Hematopoietic multipotent progenitor cell treated with erythropoietin and hydrocortisone succinate and interleukin-3 and kit ligand, for 17 days (in vitro differentiated cells): ENCODE data around the gene GPRIN3.

Experiments
- DNase-seq: peaks from one replicate; pipeline ENCODE4 v3.0.0-alpha.2; 2015; ENCODE audit warnings: low spot score

The GPRIN3 gene

DNA sequence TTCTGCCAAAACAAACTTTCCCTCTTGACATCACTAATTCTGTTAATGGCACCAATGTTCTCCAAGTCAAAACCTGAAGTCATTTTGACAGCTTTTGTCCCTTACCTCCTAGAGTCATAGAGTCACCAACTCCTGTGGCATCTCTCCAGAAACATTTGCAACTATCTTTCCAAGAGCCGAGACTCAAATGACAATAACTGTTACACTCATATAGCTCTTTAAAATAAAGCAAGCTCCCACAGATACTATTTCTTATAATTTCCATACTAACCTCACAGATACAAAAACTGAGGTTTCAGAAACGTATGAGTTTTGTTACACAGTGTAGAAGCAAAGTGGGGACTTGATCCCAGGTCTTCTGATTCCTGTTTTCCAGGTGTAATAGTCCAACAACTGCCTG, 18.3 kb downstream of the GPRIN3 start:
- no peak for DNase-seq

DNA sequence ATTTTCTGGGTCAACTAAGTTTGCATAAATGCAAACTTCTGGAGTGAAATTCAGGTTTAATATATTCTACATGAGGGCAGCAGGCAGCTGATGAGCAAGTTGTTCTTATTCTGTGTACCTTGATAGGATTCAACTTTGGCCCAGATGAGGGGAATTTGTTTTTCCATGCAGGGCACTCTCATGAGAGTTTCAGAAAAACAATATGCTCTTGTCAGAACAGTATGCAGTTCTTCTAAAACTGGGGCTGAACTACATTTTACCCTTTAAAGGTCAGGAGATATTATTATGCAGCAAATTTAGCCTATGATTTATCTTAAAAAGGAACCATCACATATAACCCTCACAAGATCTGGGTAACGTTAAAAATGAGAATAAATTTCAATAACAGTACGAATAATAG, 19.2 kb downstream of the GPRIN3 start:
- DNase-seq = no peak

DNA sequence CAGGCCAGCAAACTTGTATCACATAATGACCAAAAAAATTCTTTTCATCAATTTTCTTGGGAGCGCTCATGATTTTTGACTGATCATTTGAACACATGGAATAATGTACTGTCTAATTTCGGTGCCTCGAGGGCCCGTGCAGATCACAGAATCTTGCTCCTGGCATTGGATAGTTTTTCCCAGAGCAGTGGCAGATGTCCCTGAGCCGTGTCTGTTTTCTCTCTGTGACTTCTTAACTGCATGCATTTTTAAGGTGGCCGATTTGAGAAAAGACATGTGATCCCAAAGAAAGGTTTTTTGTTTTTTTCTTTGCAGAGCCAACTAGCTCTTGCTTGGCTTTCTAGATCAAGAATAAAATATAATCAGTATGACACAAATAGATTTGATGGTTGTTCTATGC, 19.7 kb downstream of the GPRIN3 start:
- no peak for DNase-seq

DNA sequence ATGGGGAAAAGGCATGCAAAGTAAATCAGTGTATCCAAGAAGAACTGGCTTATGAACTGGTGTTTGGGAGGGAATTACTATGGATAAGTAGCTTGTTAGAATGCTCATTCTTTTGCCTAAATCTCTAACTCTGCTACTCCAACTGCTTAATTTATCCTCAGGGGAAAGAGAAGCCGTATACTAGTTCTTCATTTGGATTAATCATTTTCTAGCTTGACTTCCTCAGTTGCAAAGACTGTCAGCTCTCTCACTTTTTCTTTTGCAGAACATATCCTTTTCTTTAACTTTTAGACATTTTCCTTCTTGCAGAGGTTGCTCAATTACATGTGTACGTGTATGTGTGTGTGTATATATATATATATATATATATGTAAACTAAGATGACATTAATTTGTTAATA, 21.9 kb downstream of the GPRIN3 start:
- DNase-seq = no peak

DNA sequence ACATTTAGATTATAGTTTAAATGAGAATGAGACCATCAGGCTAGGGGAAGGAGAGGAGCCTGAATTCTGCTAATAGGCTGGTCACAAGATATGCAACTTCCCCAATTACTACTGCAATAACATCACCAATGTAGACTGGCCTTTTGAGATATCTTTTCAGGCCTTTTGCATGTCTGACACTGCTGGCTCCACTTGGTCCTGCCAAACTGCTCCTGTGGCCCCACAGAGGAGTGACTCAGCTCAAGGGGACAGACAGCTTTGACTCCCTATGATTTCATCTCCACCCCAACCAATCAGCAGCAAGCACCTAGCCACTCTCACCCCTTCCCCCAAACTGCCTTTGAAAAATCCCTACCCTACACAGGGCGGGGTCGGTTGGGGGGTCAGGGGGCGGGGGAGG, 22.8 kb downstream of the GPRIN3 start:
- DNase-seq = no peak

DNA sequence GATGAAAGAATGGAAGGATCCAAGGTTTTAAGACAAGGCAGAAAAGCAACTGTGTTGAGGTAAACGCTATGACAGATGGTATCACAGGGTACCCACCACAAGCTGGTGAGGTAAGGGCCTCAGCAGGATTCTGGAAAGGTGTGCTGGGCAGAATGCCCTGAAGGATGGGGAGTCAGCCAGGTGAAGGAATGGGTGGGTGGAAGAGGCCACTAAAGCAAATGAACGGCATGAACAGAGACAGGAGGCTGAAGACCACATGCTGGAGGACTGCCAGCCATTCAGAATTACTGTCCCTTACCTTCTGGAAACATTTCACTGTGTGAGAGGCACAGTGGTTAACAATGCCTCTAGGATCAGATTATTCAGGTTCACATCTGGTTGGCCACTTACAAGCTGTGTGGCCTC, 23.6 kb downstream of the GPRIN3 start:
- no peak for DNase-seq

DNA sequence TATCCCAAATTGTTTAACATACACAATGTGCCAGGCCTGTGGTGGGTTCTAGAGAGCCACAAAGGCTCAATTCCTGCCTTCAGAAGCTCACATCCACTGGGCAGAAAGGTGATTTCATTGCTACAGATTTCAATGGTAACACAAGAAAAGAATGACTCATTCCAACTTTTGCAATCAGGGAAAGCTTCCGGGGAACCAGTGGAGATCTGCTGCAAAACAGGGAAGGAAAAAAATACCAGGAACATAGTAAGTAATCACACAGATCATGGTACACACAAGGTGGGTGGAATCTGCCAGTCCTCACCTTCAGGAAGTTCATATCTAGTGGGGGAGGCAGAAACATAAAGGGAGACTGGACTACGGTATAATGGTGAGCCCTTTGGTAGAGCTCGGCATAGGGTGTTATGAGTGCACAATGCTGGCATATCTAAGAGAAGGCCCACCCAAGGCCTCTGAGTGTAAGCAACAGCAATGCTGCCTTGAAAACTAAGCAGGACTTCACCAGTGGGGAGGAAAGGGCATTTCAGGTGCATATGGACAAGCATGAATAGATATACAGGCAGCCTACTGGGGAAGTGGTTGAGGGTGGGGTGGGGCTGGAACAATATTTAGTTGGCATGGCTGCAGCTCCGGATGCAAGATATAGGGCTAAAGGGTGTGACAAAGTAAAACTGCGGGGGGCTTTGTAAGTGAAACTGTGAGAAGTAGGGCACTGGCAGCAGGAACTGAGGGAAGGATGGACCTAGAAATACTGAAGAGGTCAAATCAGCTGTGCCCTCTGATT, 24.2 kb downstream of the GPRIN3 start:
- no peak for DNase-seq

DNA sequence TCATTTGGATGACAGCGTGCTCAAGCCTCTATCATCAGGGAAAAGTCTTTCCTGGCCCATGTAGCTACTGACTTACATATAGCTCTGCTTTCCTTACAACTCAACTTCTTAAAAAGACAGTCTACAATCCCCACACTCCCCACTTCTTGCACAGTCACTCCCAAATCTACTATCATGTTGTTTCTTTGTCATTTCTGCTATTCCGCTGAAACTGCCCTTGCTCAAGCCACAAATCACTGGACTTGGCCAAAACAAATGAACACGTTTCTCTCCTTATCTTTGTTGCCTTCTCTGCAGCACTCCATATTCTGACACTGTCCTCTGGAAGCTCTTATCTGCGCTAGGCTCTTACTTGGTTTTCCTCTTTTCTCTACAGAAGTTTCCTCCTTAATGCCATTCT, 28.2 kb downstream of the GPRIN3 start:
- no peak for DNase-seq

DNA sequence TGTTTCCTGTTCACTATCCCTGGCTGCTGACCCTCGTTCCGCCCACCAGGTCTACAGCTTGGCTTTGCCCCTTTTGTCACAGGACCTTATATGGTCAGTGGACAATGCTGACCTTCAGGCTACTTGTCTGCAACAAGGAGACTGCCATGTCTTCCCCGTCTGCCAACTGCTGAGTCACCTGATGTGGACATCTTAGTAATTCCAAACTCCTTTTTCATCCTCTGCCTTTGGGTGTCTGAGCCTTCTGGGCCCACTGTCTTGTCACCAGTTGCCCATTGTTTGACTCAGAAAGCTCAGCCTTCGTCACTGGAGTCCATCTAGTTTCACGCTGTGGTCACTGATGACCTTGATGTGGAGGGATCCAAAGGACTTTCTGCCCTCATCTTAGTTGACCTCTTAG, 30.2 kb downstream of the GPRIN3 start:
- no peak for DNase-seq

DNA sequence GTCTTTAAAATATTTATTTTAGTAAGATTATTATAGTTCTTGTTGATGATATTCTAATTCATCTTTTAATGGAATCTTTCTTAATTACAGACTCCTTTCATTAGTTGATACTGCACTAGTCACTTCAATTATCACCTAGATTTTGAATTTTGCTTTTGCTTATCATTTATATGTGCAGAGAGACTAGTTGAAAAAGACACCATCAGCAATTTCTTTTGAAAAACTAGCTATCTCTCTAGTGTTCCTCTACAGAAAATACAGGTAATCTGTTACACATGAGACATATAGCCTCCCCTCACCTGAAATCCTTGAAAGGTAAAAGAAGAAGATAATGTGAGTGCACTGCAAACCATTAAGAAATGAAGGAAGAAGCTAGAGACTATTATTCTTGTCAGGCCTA, 31.3 kb downstream of the GPRIN3 start:
- DNase-seq = no peak

DNA sequence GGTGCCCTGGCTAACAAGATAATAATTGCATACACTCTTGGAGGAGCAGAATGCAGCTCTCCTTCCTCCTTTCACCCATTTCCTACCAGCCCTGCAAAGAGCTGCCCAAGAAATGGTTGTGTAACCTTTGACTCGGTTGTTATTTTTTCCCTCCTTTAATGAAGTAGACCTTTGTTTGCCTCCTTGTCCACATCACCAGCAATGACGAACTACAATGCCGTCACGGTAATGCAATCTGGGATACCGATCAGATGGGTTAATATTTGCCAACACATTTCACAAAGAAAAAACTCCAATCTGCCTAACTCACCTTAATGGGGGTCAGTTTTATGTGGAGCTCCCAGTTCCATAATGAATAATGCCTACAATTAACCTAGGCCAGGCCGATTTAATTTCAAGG, 32.0 kb downstream of the GPRIN3 start:
- no peak for DNase-seq

DNA sequence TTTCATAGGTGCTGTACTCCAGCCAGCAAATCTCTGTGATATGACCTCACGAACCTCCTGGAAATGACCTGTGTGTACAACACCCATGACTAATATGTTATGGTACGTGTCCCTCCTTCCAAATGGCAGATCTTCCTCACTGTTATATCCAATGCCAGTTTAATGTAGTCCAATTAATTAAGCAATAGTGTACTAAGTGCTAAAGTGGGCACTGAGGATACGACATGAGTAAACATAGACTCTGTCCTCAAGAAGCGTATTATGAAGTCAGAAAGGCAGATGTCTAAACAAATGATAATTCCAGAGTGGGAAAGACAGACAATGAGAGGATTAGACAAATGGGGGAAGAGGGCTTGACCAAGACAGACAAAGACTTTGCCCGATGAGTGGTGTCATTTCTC, 33.9 kb downstream of the GPRIN3 start:
- no peak for DNase-seq

DNA sequence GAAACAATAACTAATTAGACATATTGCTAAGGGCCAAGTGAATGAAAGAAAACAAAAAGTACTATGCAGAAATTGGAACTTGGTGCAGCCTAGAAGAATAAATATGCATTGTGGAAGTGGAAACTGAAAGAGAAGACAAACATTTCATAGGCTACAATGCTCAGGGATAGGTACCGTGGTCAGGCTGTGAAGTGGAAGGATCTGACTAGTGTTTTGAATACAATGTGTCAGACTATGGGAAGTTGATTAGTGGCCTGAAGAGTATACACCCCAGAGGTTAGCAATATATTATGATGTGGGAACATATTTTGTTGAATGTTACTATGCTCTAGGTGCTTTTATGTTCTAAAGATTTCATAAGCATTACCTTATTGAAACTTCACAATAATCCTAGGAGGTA, 36.8 kb downstream of the GPRIN3 start:
- no peak for DNase-seq

DNA sequence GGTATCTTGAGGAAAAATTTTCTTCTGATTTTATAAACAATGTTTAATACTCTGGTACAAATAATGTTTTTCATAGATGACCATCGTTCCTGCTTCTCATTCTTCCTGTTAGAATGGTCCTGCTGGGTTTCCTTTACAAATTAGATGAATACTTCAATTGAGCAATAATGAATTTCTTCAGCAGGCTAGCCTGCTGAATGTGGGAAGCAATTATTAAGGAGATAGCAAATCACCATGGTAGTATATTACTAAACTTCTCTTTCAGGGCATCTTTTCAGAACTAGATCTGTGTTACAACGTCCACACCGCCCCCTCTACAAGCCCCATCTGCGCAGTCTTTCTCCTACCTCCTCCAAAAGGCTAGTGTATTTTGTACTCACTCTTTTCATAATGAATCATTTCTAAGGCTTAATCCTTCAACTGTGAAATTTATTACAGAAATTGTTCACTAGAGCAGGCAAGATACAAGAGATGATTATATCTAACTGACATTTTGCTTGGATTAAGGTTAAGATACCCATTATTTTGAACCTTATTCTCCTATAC, 38.4 kb downstream of the GPRIN3 start:
- no peak for DNase-seq

DNA sequence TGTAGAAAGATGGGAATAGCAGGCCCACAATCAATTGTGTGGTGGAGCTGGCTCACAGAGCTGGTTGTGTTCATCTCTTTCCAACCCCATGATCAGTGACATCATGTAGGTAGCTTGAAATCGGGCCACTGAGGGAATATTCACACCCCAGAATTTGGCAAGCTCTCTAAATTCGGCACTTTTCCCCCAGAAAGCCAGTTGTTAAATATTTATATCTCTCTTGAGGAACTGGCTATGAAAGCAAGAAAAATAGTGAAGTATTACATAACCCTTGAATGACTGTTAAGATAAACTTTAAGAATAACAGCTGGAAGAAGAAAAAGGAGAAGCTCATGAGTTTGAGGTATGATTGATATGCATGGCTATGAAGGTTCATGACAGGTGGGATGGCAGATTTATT, 38.9 kb downstream of the GPRIN3 start:
- no peak for DNase-seq

DNA sequence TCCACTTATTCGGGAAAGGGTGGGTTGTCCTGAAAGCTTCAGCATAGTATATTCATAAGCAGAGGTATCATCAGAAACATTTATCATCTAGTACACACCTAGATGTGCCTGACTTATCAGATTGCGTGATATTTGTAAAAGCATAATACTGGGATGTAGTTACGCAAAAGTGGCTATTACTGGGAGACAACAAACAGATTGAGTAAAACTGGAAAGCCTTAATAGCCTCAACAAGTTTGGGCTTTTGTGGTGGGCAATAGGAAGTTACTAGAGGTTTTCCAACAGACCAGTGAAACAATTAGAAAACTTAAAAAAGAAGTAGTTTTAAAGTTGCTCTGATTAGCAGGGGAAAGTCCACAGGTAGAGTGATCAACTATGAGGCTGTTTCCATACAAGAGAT, 39.8 kb downstream of the GPRIN3 start:
- no peak for DNase-seq

DNA sequence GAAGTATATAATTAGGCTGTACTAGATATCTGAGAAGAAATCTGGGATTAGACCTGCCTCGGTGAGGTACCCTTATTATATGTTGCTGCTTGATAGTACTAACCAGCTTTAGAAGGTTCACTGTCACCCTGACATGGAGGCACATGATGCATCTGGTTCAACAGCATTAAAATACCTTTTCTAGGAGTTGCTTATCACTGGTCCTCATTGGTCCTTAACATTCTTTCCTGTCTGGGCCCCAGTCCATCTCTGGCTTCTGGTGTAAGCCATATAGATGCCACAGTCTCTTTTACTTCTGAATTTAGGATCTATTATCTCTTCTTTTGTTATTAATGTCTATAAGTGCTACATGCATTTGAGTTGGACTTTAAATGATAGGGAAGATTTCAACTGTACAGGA, 40.2 kb downstream of the GPRIN3 start:
- no peak for DNase-seq

DNA sequence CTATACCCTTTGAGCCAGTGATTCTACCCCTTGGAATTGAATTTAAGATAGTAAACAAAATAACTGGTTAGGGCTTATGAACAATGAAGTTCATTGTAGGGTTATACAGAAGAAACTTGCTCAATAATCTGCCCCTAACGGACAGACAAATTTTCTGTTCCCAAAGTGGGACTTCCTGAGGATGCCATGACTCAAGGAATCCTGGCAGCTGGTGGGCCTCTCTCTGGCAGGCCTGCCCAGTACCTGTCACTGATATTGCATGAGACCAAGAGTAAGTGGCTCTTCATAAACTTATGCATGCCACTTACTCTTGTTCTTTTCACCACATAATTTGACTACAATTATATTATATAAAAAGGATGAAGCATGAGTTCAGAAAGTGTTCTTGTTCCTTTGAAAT, 41.5 kb downstream of the GPRIN3 start:
- no peak for DNase-seq

DNA sequence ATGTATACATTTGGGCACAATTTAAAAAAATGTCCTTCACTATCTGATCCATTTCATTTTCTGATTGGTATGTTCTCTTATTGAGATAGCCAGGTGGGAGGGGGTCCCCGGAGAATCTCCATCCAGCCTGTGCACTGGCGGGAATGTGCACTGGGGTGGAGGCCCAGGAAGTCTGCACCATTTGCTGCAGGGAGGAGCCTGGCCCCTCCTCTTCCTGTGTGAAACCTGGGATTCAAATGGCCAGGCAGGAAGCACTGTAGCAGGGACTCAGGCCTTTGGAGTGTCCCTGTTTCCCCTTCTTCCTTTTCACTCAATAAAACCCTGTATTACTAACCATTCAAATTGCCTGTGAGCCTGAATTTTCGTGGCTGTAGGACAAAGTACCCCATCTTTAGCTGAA, 44.3 kb downstream of the GPRIN3 start:
- no peak for DNase-seq

DNA sequence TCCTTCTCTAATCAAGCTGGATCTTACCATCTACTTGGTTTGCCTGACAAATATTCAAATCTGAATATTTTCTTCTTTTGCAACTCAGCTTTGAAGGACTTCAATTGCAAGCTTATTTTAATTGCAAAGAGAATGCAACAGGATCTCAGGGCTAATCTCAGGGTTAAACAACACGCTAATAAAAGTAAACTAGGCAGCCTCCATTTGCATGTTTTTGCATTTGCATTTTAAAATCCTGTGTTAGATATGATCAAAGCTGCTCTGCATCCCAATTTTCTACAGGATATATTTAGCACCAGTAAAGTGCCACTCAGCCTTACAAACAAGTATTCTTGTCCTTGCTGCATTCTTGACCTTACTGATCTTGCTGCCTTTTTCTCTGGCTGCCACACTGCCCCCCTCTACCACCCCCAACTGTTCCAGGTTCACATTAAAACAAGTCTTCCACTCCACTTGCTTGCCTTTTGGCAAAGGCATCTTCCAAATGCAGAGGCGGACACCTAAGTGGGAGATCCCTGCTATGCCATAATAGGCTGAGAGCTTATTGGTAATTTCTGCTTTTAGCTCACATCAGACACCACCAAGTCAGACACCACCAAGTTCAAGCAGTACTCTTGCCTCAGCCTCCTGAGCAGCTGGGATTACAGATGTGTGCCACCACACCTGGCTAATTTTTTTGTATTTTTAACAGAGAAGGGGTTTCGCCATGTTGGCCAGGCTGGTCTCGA, 48.1 kb downstream of the GPRIN3 start:
- DNase-seq = no peak

DNA sequence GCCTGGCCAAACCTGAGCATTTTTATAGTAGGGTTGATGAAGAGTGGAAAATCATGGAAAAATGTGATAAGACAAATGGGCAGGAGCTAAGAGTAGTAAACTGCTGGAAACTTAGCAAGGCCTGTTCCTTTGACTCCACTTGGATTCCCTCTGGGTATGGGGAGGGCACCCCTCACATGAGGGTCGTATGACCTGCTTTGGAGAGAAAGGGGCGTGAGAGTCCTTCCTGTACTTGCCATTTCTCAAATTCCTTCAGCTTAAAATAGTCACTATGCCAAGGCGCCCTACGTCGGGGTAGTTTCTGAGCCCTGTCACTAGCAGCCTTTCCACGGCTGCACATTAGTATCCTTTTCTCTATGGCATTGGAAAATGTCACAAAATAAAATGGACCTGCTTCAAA, 49.1 kb downstream of the GPRIN3 start:
- no peak for DNase-seq

DNA sequence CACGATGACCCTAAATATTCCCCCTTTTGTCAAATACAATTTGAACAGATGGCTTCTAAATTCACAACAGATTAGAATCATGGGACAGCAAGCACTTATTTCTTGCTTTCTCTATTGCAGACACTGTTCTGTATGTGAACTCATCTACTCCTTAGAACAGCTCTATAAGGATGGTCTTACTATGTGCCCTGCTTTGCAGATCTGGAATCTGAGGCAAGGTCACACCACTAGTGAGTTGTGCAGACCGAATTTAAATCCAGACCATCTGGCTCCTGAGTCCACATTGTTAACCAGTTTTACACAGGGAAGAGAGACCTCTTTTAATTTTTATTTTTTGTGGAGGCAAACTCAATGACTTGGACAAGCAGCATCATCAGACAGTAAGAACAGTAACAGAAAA, 50.2 kb downstream of the GPRIN3 start:
- no peak for DNase-seq

DNA sequence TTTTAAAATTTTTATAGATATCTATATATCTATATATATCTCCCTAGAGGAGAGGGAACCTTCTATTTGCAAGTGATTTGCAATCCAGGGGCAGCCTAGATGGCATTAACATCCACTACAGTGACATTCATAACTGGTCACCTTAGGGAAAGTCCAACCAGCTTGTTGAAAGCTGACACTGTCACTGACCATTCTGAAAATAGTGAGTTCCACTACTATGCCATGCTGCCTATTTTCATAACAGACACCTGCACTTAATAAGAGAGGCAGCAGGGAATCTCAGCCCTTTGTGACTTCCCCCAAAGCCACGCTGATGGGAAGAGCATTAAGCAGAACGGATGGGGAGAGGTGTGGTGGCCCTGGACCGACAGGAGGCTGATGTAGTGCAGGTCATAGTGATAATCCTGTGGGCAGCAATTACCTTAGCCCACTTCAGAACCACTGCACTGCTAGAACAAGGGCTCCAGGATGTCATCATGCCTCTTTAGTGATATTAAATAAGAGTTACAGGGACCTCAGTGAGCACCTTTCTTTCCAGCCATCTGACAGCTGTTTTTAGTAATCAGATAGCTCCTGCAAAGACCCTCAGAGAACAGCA, 51.3 kb downstream of the GPRIN3 start:
- DNase-seq = no peak
